GM18526 (cell line): ENCODE measurements around the gene FAM98C.

Experiments
- POLR2A ChIP-seq: IDR thresholded peaks from 3 replicates; pipeline ENCODE4 v1.6.1; 2011; ENCODE audit not compliant: insufficient read length; ENCODE audit errors: extremely low read depth

FAM98C gene

GRCh38 chr19:38433268-38433733 lies 30.4 kb downstream of the FAM98C start, which contains the start of gene RYR1:
TSS of gene RYR1 (plus strand) at chr19:38433691. CDS start at chr19:38433830, 139 bp downstream.
- no peak for TF ChIP-seq POLR2A

GRCh38 chr19:38434549-38435051 lies 31.7 kb downstream of the FAM98C start:
- no peak for TF ChIP-seq POLR2A

- no peak for TF ChIP-seq POLR2A
These were observed 34.4 kb downstream of the FAM98C start for GRCh38 chr19:38437295-38437694.

GRCh38 chr19:38437917-38438316 lies 35.0 kb downstream of the FAM98C start:
- no peak for TF ChIP-seq POLR2A

- TF ChIP-seq POLR2A: no peak
These were observed 37.7 kb downstream of the FAM98C start for GRCh38 chr19:38440592-38440991.

- no peak for TF ChIP-seq POLR2A
These were observed 38.9 kb downstream of the FAM98C start for GRCh38 chr19:38441657-38442348.

GRCh38 chr19:38442736-38443135 lies 39.8 kb downstream of the FAM98C start:
- no peak for TF ChIP-seq POLR2A

GRCh38 chr19:38443458-38443999 lies 40.6 kb downstream of the FAM98C start:
- TF ChIP-seq POLR2A: no peak

GRCh38 chr19:38444026-38444425 lies 41.1 kb downstream of the FAM98C start:
- no peak for TF ChIP-seq POLR2A

GRCh38 chr19:38445362-38445761 lies 42.5 kb downstream of the FAM98C start:
- no peak for TF ChIP-seq POLR2A

- no peak for TF ChIP-seq POLR2A
These were observed 45.3 kb downstream of the FAM98C start for GRCh38 chr19:38448225-38448624.

- TF ChIP-seq POLR2A: no peak
These were observed 46.6 kb downstream of the FAM98C start for GRCh38 chr19:38449518-38449917.

- no peak for TF ChIP-seq POLR2A
These were observed 48.1 kb downstream of the FAM98C start for GRCh38 chr19:38451036-38451435.

- TF ChIP-seq POLR2A: no peak
These were observed 48.7 kb downstream of the FAM98C start for GRCh38 chr19:38451629-38452028.

- no peak for TF ChIP-seq POLR2A
These were observed 49.8 kb downstream of the FAM98C start for GRCh38 chr19:38452430-38453366.

- TF ChIP-seq POLR2A: no peak
These were observed 50.7 kb downstream of the FAM98C start for GRCh38 chr19:38453596-38453995.

- no peak for TF ChIP-seq POLR2A
These were observed 52.1 kb downstream of the FAM98C start for GRCh38 chr19:38455031-38455430.
